Mesenchymal stem cell (in vitro differentiated cells and primary cell): Measurements from ENCODE around the gene TBCD.

Experiments
- DNase-seq: peaks from one replicate; pipeline ENCODE4 v3.0.0-alpha.2; 2013
- H2AFZ ChIP-seq: one replicate; pipeline ENCODE4 v1.6.1; 2013; ENCODE audit warnings: low read depth, mild to moderate bottlenecking, control low read depth, inconsistent platforms, low read length, moderate library complexity
- H2AK5ac ChIP-seq: 2 replicates; pipeline ENCODE4 v1.6.1; 2013; ENCODE audit warnings: low read length, moderate library complexity, mild to moderate bottlenecking, inconsistent platforms; ENCODE audit not compliant: severe bottlenecking
- H2BK120ac ChIP-seq: one replicate; pipeline ENCODE4 v1.6.1; 2013; ENCODE audit warnings: low read depth, mild to moderate bottlenecking, inconsistent platforms, low read length, moderate library complexity
- H2BK12ac ChIP-seq, 2 experiments: one replicate each; pipeline ENCODE4 v1.6.1; 2013; ENCODE audit warnings: inconsistent platforms in 2 of 2, low read length in 2 of 2, mild to moderate bottlenecking in 2 of 2, moderate library complexity in 2 of 2, control low read depth in 1 of 2
- H2BK15ac ChIP-seq: one replicate; pipeline ENCODE4 v1.6.1; 2013; ENCODE audit warnings: mild to moderate bottlenecking, low read depth, inconsistent platforms; ENCODE audit not compliant: poor library complexity, severe bottlenecking
- H2BK5ac ChIP-seq: 2 replicates; pipeline ENCODE4 v1.6.1; 2013; ENCODE audit warnings: low read depth, mild to moderate bottlenecking, low read length, control low read depth, inconsistent platforms; ENCODE audit not compliant: poor library complexity, severe bottlenecking
- H3K14ac ChIP-seq, 2 experiments: one replicate each; pipeline ENCODE4 v1.6.1; 2013; ENCODE audit warnings: inconsistent platforms in 2 of 2, low read length in 2 of 2, control low read depth in 1 of 2, mild to moderate bottlenecking in 1 of 2, moderate library complexity in 1 of 2
- H3K18ac ChIP-seq, 2 experiments: one replicate each; pipeline ENCODE4 v1.6.1; 2013; ENCODE audit warnings: inconsistent platforms in 2 of 2, low read length in 2 of 2, control low read depth in 1 of 2, low read depth in 1 of 2, mild to moderate bottlenecking in 1 of 2
- H3K23ac ChIP-seq, 2 experiments: one replicate each; pipeline ENCODE4 v1.6.1; 2013; ENCODE audit warnings: inconsistent platforms in 2 of 2, low read length in 2 of 2, mild to moderate bottlenecking in 2 of 2, moderate library complexity in 2 of 2, control low read depth in 1 of 2
- H3K27ac ChIP-seq: 2 replicates; pipeline ENCODE4 v1.5.1; 2013; ENCODE audit warnings: mild to moderate bottlenecking, moderate library complexity, low read length, control low read depth, inconsistent platforms; ENCODE audit not compliant: poor library complexity, severe bottlenecking
- H3K27me3 ChIP-seq, 2 experiments: 2 replicates each; pipeline versions ENCODE4 v1.6.1 to v1.7.0; 2013; ENCODE audit warnings: low read length in 2 of 2, mild to moderate bottlenecking in 2 of 2, moderate library complexity in 2 of 2, control low read depth in 1 of 2, inconsistent platforms in 1 of 2; ENCODE audit not compliant: control insufficient read depth in 1 of 2, insufficient read depth in 1 of 2
- H3K36me3 ChIP-seq, 2 experiments: 2 replicates each; pipeline versions ENCODE4 v1.6.1 to v1.7.0; 2013; ENCODE audit warnings: low read length in 2 of 2, control low read depth in 1 of 2, inconsistent platforms in 1 of 2, low read depth in 1 of 2, mild to moderate bottlenecking in 1 of 2; ENCODE audit not compliant: insufficient read depth in 2 of 2, control insufficient read depth in 1 of 2
- H3K4ac ChIP-seq, 2 experiments: one replicate each; pipeline ENCODE4 v1.6.1; 2013; ENCODE audit warnings: inconsistent platforms in 2 of 2, low read length in 2 of 2, mild to moderate bottlenecking in 2 of 2, moderate library complexity in 2 of 2, control low read depth in 1 of 2, low read depth in 1 of 2
- H3K4me1 ChIP-seq: 2 replicates; pipeline ENCODE4 v1.6.1; 2013; ENCODE audit warnings: low read depth, low read length, control low read depth; ENCODE audit not compliant: control insufficient read depth, insufficient read depth
- H3K4me2 ChIP-seq: 2 replicates; pipeline ENCODE4 v1.6.1; 2013; ENCODE audit warnings: low read length, mild to moderate bottlenecking, inconsistent platforms; ENCODE audit not compliant: poor library complexity, severe bottlenecking
- H3K4me3 ChIP-seq, 2 experiments: 2 replicates each; pipeline versions ENCODE4 v1.5.1 to v1.7.0; 2013; ENCODE audit warnings: low read length in 2 of 2, mild to moderate bottlenecking in 2 of 2, control low read depth in 1 of 2, low read depth in 1 of 2; ENCODE audit not compliant: insufficient read depth in 1 of 2
- H3K79me1 ChIP-seq: replicated peaks from 2 replicates; pipeline ENCODE4 v1.6.1; 2013; ENCODE audit warnings: mild to moderate bottlenecking, control low read depth, low read length, inconsistent platforms; ENCODE audit not compliant: poor library complexity, severe bottlenecking
- H3K9ac ChIP-seq: 2 replicates; pipeline ENCODE4 v1.7.0; 2013; ENCODE audit warnings: mild to moderate bottlenecking, low read length, moderate library complexity
- H3K9me3 ChIP-seq: 2 replicates; pipeline ENCODE4 v1.7.0; 2013; ENCODE audit warnings: mild to moderate bottlenecking, low read length; ENCODE audit not compliant: control insufficient read depth
- H4K8ac ChIP-seq: one replicate; pipeline ENCODE4 v1.6.1; 2013; ENCODE audit warnings: inconsistent platforms, mild to moderate bottlenecking, low read length, moderate library complexity
- H4K91ac ChIP-seq: one replicate; pipeline ENCODE4 v1.6.1; 2013; ENCODE audit warnings: mild to moderate bottlenecking, low read length, inconsistent platforms
- WGBS: methylation state at CpG from one replicate; pipeline ENCODE4 v1.1.7; 2013; ENCODE audit warnings: mixed read lengths; 5-methylcytosine and 5-hydroxymethylcytosine counted together

TBCD gene

GRCh38 chr17:82869536-82869935 is 117.7 kb downstream of the TBCD start:
- Histone ChIP-seq H3K4ac (no peak overlapping the region), H3K4me2 (no peak overlapping the region), H3K18ac (no peak overlapping the region), H3K27me3 (no peaks in the 10 kb centered on the region), H4K91ac (no peak overlapping the region), H4K8ac (no peak overlapping the region), H3K27ac (no peak overlapping the region), H2BK5ac (no peak overlapping the region), H3K23ac (no peak overlapping the region), H2BK120ac (no peak overlapping the region), H3K79me1 (peaks cover 44% of the 10 kb centered on the region), H3K9me3 (no peaks in the 10 kb centered on the region), H2BK15ac (no peak overlapping the region), H3K14ac (no peak overlapping the region), H3K36me3 (peaks cover 25 to 48% of the 10 kb centered on the region in 2 experiments), H2BK12ac (no peak overlapping the region), H2AK5ac (no peak overlapping the region), H3K4me3 (no peak overlapping the region), H2AFZ (no peak overlapping the region), H3K9ac (no peak overlapping the region), H3K4me1 (peaks cover 35% of the 10 kb centered on the region)
- 97% methylated on average over 10 of the region's 11 CpGs for WGBS
- no peak for DNase-seq

DNA sequence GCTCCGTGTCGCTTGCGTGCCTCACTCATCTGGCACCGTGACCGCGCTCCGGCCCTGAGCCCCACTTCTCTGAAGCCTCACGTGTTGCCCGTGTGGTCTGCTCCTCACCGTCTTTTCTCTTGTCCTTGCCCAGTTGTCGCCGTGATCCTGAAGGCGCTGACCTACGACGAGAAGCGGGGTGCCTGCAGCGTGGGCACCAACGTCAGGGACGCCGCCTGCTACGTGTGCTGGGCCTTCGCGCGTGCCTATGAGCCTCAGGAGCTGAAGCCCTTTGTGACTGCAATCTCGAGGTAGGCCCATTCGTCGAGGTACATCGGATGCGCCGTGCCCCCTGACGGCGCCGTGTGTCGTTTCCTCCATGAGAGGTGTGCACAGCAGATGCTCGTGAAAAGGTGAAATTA is 118.2 kb downstream of the TBCD start:
- Histone ChIP-seq H4K8ac (no peak overlapping the region), H3K36me3 (peaks cover 25 to 48% of the 10 kb centered on the region in 2 experiments), H4K91ac (no peak overlapping the region), H3K9ac (no peak overlapping the region), H3K18ac (no peak overlapping the region), H3K9me3 (no peaks in the 10 kb centered on the region), H3K27ac (no peak overlapping the region), H3K4ac (no peak overlapping the region), H2AFZ (no peak overlapping the region), H3K23ac (no peak overlapping the region), H2BK5ac (no peak overlapping the region), H3K14ac (no peak overlapping the region), H3K4me2 (no peak overlapping the region), H3K4me1 (peaks cover 29% of the 10 kb centered on the region), H2BK120ac (no peak overlapping the region), H2AK5ac (no peak overlapping the region), H3K27me3 (no peaks in the 10 kb centered on the region), H2BK12ac (no peak overlapping the region), H3K79me1 (peaks cover 45% of the 10 kb centered on the region), H2BK15ac (no peak overlapping the region), H3K4me3 (no peak overlapping the region)
- DNase-seq: no peak
- 98% methylated on average over 35 of the region's 35 CpGs for WGBS

DNA sequence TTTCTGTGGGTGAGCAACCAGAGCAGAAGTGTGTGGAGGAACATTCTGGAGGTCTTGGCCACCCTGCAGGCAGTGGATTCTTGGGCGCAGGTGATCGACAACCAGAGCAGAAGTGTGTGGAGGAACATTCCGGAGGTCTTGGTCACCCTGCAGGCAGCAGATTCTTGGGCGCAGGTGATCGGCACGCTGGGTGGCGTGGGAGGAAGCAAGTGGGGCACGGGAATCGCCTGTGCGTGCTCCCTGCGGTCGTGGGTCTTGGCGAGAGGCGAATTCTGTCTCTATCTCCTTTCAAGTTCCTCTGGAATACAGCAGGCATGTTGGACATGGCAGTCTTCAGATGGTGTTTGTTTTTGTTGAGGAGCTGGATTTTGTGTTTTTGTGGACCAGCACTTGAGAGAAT is 118.7 kb downstream of the TBCD start:
- peaks cover 28% of the 10 kb centered on the region for H3K4me1 ChIP-seq
- no peak overlapping the region for H3K27ac ChIP-seq
- 99% methylated on average over 12 of the region's 14 CpGs for WGBS
- no peak overlapping the region for H2BK5ac ChIP-seq
- peaks cover 41% of the 10 kb centered on the region for H3K79me1 ChIP-seq
- H3K9me3 ChIP-seq: no peaks in the 10 kb centered on the region
- no peak overlapping the region for H3K18ac ChIP-seq
- H2BK15ac ChIP-seq: no peak overlapping the region
- no peak overlapping the region for H3K9ac ChIP-seq
- H3K36me3 ChIP-seq: peaks cover 25 to 44% of the 10 kb centered on the region in 2 experiments
- H3K4me2 ChIP-seq: no peak overlapping the region
- no peak overlapping the region for H3K14ac ChIP-seq
- no peak overlapping the region for H4K91ac ChIP-seq
- no peak overlapping the region for H2BK120ac ChIP-seq
- no peaks in the 10 kb centered on the region for H3K27me3 ChIP-seq
- no peak for DNase-seq
- H2BK12ac ChIP-seq: no peak overlapping the region
- no peak overlapping the region for H4K8ac ChIP-seq
- no peak overlapping the region for H3K4ac ChIP-seq
- H2AFZ ChIP-seq: no peak overlapping the region
- H3K23ac ChIP-seq: no peak overlapping the region
- no peak overlapping the region for H2AK5ac ChIP-seq
- H3K4me3 ChIP-seq: no peak overlapping the region

DNA sequence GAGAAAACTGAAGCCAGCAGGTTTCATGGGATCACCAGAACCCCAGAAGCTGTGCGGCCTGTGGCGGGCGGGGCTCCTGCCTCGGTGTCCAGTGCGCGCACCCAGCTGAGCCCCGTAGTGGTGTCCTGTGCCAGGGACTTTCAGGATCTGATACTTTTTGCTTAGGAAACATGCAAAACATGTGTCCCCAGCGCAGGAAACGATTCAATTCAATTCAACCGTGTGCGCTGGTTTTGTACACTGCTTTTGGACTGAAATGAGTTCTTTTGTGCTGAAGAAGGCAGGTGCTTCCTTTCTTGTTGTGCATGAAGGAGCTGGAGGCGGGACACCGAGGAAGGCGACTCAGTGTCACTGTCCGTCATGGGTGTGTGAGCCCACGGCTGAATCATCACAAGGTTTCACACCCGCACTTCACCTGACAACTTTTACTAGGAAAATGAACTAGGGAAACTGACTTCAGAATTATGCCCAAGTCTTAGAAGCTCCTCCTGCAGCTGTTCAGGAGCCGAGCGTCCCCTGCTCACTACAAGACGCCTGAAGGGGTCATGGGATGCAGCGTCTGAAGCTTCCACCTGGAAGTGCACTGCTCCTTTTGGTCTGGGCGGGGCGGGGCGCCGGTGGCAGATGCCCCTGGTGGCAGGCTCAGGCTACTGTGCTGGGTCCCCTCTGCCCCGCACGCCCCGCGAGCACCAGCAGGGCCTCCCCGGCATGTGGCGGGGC is 119.4 kb downstream of the TBCD start:
- no peaks in the 10 kb centered on the region for H3K9me3 ChIP-seq
- no peak overlapping the region for H2BK5ac ChIP-seq
- H3K79me1 ChIP-seq: peaks cover 39% of the 10 kb centered on the region
- H3K18ac ChIP-seq: no peak overlapping the region
- 96% methylated on average over 31 of the region's 31 CpGs for WGBS
- H2BK12ac ChIP-seq: no peak overlapping the region
- H3K9ac ChIP-seq: no peak overlapping the region
- H3K27me3 ChIP-seq: no peaks in the 10 kb centered on the region
- H2AK5ac ChIP-seq: no peak overlapping the region
- peaks cover 29% of the 10 kb centered on the region for H3K4me1 ChIP-seq
- no peak overlapping the region for H3K23ac ChIP-seq
- H3K4me3 ChIP-seq: no peak overlapping the region
- H2BK15ac ChIP-seq: no peak overlapping the region
- H3K27ac ChIP-seq: no peak overlapping the region
- peaks cover 25 to 44% of the 10 kb centered on the region in 2 experiments for H3K36me3 ChIP-seq
- no peak overlapping the region for H2BK120ac ChIP-seq
- H2AFZ ChIP-seq: no peak overlapping the region
- no peak for DNase-seq
- H4K8ac ChIP-seq: no peak overlapping the region
- no peak overlapping the region for H3K4ac ChIP-seq
- H3K14ac ChIP-seq: no peak overlapping the region
- no peak overlapping the region for H4K91ac ChIP-seq
- no peak overlapping the region for H3K4me2 ChIP-seq
